PC-9 (cell line): Measurements from ENCODE around the gene ANKRD13B. TPM values are rescaled to one million over a fixed set of nuclear protein-coding genes. Genes with fewer than 3 reads are reported as not detected.

ENCODE experiments used
- BruUV-seq: library from RNA; stranded (reverse); fragments of 400-500 nt; replicated peaks from 2 replicates; lab custom pipeline; 2021; lab: Mats Ljungman, UMichigan
- CTCF ChIA-PET: fragments of 300-600 bp; sonication (Branson Sonifier 250); formaldehyde crosslinking; loops from one replicate; lab custom pipeline; 2022; ENCODE audit warnings: antibody characterized with exemption; lab: Charles Lee
- POLR2A ChIA-PET: fragments of 300-600 bp; sonication (Branson Sonifier 250); formaldehyde crosslinking; loops from one replicate; lab custom pipeline; 2022; ENCODE audit warnings: antibody characterized with exemption; ENCODE audit not compliant: unreplicated experiment; lab: Charles Lee
- DNase-seq, 2 experiments: peaks; one replicate each; pipeline versions ENCODE4 v3.0.0 to v3.0.0-alpha.2; 2015 to 2022; ENCODE audit warnings: mixed read lengths in 1 of 2
- H2AFZ ChIP-seq: fragments of 200-600 bp; sonication (generic); 2 replicates; pipeline ENCODE4 v1.8.1; 2017; ENCODE audit warnings: antibody characterized with exemption
- H3F3A ChIP-seq: fragments of 200-600 bp; sonication (generic); 2 replicates; pipeline ENCODE4 v1.8.1; 2017; ENCODE audit warnings: antibody characterized with exemption, mild to moderate bottlenecking, low read depth; ENCODE audit not compliant: insufficient read depth
- H3K27ac ChIP-seq: fragments of 200-600 bp; sonication (generic); 2 replicates; pipeline ENCODE4 v1.6.1; 2016; ENCODE audit warnings: mixed run types
- H3K27me3 ChIP-seq: fragments of 200-600 bp; sonication (generic); 2 replicates; pipeline ENCODE4 v1.6.1; 2016; ENCODE audit warnings: low read depth, mixed run types; ENCODE audit not compliant: insufficient read depth
- H3K36me3 ChIP-seq: fragments of 200-600 bp; sonication (generic); 2 replicates; pipeline ENCODE4 v1.6.1; 2016; ENCODE audit warnings: low read depth, mixed run types
- H3K4me1 ChIP-seq: fragments of 200-600 bp; sonication (generic); replicated peaks from 2 replicates; pipeline ENCODE4 v1.6.1; 2016; ENCODE audit warnings: mixed run types; ENCODE audit not compliant: insufficient read depth
- H3K4me2 ChIP-seq: fragments of 200-600 bp; sonication (generic); 2 replicates; pipeline ENCODE4 v1.6.1; 2017; ENCODE audit warnings: mixed run types
- H3K4me3 ChIP-seq: fragments of 200-600 bp; sonication (generic); 2 replicates; pipeline ENCODE4 v1.6.1; 2016; ENCODE audit warnings: mixed run types
- H3K79me2 ChIP-seq: fragments of 200-600 bp; sonication (generic); 2 replicates; pipeline ENCODE4 v1.6.1; 2017; ENCODE audit warnings: low read depth, mixed run types
- H3K9me2 ChIP-seq: fragments of 200-600 bp; sonication (generic); 2 replicates; pipeline ENCODE4 v1.8.1; 2017; ENCODE audit warnings: mild to moderate bottlenecking; ENCODE audit not compliant: insufficient read depth
- H3K9me3 ChIP-seq: fragments of 200-600 bp; sonication (generic); 2 replicates; pipeline ENCODE4 v1.8.1; 2016; ENCODE audit warnings: low read depth; ENCODE audit not compliant: insufficient read depth
- H4K20me1 ChIP-seq: fragments of 200-600 bp; sonication (generic); 2 replicates; pipeline ENCODE4 v1.8.1; 2017; ENCODE audit not compliant: insufficient read depth
- CTCF ChIP-seq: fragments of 200-600 bp; sonication (generic); conservative IDR thresholded peaks from 2 replicates; pipeline ENCODE4 v1.6.1; 2017; ENCODE audit warnings: mixed run types, antibody characterized with exemption, mild to moderate bottlenecking, moderate library complexity
- EZH2 ChIP-seq: fragments of 200-600 bp; sonication (generic); IDR thresholded peaks from 2 replicates; pipeline ENCODE4 v1.8.0; 2017; ENCODE audit warnings: antibody characterized with exemption, low read depth
- intact Hi-C: fragments of 100-400 bp; cut with micrococcal nuclease; formaldehyde crosslinking; loops from one replicate; pipeline ENCODE4 v1.10.0; 2022; ENCODE audit not compliant: unreplicated experiment
- total RNA-seq: library from RNA; stranded (reverse); gene quantifications from 2 replicates; pipeline ENCODE4 v1.2.3, GENCODE V29; 2021

The ANKRD13B gene
- total RNA-seq, 1 experiment from 2014 or later = 28.4 TPM

DNA sequence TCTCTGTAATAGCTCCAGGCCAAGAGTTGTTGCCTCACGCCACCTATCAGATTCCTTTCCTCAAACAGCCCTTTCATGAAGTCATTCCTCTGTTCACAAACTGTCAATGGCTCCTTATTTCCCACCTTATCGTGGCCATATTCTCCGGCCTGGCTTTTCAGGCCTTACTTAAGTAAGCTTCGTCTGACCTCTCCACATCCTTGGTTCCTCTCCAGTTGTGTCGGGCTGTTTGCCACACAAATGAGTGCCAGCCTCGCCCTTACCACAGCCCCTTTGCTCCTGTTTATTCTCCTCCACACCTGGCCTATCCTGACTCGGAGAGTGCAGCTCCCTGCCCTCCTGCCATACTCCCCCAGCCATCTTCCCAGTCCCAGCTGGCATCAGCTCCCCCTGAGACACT lies 22.4 kb upstream of the ANKRD13B start:
- Histone ChIP-seq H3K79me2 (peaks cover 2% of the 10 kb centered on the region; the same call in 1 of the 2 replicates), H3K4me2 (no peak overlapping the region), H3K9me2 (no peaks in the 10 kb centered on the region), H3K4me1 (peaks cover 11% of the 10 kb centered on the region), H3K9me3 (no peaks in the 10 kb centered on the region), H3K4me3 (no peak overlapping the region), H4K20me1 (no peaks in the 10 kb centered on the region), H2AFZ (no peak overlapping the region), H3K27ac (no peak overlapping the region), H3K36me3 (no peaks in the 10 kb centered on the region), H3K27me3 (no peaks in the 10 kb centered on the region), H3F3A (peaks cover 30% of the 10 kb centered on the region; the same call in 1 of the 2 replicates)
- intact Hi-C loops = no loop called here
- DNase-seq = peak in 1 of 2 experiments; percentile 26
- ChIA-PET POLR2A (interaction anchor here (0.7 kb wide), 1 partner anchor 708 kb away, joined by 22 read pairs; no protein-coding TSS in a partner anchor), CTCF (interaction anchor here (0.5 kb wide), 1 partner anchor 459 kb away, joined by 4 read pairs; no protein-coding TSS in a partner anchor)
- TF ChIP-seq EZH2 (no peak), CTCF (no peak)
- no TSS peak for BruUV-seq

- H3K4me2 ChIP-seq = no peak overlapping the region
- no peak overlapping the region for H3K27ac ChIP-seq
- intact Hi-C loops = no loop called here
- BruUV-seq = no TSS peak
- peaks cover 23% of the 10 kb centered on the region; the same call in 1 of the 2 replicates for H3F3A ChIP-seq
- H3K79me2 ChIP-seq = no peaks in the 10 kb centered on the region
- no peak overlapping the region for H2AFZ ChIP-seq
- H3K4me3 ChIP-seq = no peak overlapping the region
- H3K4me1 ChIP-seq = peaks cover 9% of the 10 kb centered on the region
- no peaks in the 10 kb centered on the region for H3K9me2 ChIP-seq
- H3K9me3 ChIP-seq = no peaks in the 10 kb centered on the region
- no peak for TF ChIP-seq EZH2
- no peak for TF ChIP-seq CTCF
- H3K36me3 ChIP-seq = no peaks in the 10 kb centered on the region
- CTCF ChIA-PET = no interaction called here
- no peaks in the 10 kb centered on the region for H4K20me1 ChIP-seq
- DNase-seq = no peak
- POLR2A ChIA-PET = interaction anchor here (0.6 kb wide), 1 partner anchor 21 kb away, joined by 3 read pairs; no protein-coding TSS in a partner anchor
- no peaks in the 10 kb centered on the region for H3K27me3 ChIP-seq
These were observed 21.4 kb upstream of the ANKRD13B start for GRCh38 chr17:29571486-29571882.

- Histone ChIP-seq H3K36me3 (no peaks in the 10 kb centered on the region), H3K4me1 (peaks cover 9% of the 10 kb centered on the region), H3K27ac (no peak overlapping the region), H3F3A (peaks cover 22% of the 10 kb centered on the region; the same call in 1 of the 2 replicates), H3K27me3 (no peaks in the 10 kb centered on the region), H3K4me3 (no peak overlapping the region), H3K9me2 (no peaks in the 10 kb centered on the region), H3K4me2 (no peak overlapping the region), H3K79me2 (no peaks in the 10 kb centered on the region), H2AFZ (no peak overlapping the region), H4K20me1 (no peaks in the 10 kb centered on the region), H3K9me3 (no peaks in the 10 kb centered on the region)
- ChIA-PET POLR2A (interaction anchor here (0.6 kb wide), 1 partner anchor 21 kb away, joined by 3 read pairs; no protein-coding TSS in a partner anchor), CTCF (interaction anchor here (0.5 to 0.6 kb wide), 2 partner anchors 16 to 38 kb away, joined by 3 to 11 read pairs; no protein-coding TSS in a partner anchor)
- DNase-seq = peak in 1 of 2 experiments; percentile 2
- intact Hi-C loops = no loop called here
- no TSS peak for BruUV-seq
- TF ChIP-seq CTCF = no peak
- no peak for TF ChIP-seq EZH2
These were observed 20.9 kb upstream of the ANKRD13B start for GRCh38 chr17:29571883-29572681.
